GM12801 (cell line): ENCODE results near the gene NUAK1.

Source experiments
- CTCF ChIP-seq: IDR thresholded peaks from one replicate; pipeline ENCODE4 v1.5.1; 2011; ENCODE audit warnings: control low read depth; ENCODE audit not compliant: insufficient read length; ENCODE audit errors: extremely low read depth

NUAK1 gene

GRCh38 chr12:106140223-106140986 lies 1.7 kb upstream of the NUAK1 start:
- no peak for TF ChIP-seq CTCF

GRCh38 chr12:106139422-106140171 lies 843 bp upstream of the NUAK1 start:
- no peak for TF ChIP-seq CTCF

DNA sequence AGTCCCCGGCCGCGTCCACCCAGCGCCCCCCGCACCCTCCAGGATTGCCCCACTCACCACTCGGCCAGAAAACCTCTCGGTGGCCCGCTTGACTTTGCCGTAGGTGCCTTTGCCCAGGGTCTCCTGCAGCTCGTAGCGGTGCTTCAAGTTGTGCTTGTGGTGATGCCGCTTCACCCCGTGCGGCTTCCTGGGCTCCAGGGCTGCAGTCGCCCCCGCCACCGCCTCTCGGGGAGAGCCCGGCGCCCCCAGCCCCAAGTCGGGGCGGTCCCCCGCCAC lies 459 bp downstream of the NUAK1 start:
- TF ChIP-seq CTCF = no peak

DNA sequence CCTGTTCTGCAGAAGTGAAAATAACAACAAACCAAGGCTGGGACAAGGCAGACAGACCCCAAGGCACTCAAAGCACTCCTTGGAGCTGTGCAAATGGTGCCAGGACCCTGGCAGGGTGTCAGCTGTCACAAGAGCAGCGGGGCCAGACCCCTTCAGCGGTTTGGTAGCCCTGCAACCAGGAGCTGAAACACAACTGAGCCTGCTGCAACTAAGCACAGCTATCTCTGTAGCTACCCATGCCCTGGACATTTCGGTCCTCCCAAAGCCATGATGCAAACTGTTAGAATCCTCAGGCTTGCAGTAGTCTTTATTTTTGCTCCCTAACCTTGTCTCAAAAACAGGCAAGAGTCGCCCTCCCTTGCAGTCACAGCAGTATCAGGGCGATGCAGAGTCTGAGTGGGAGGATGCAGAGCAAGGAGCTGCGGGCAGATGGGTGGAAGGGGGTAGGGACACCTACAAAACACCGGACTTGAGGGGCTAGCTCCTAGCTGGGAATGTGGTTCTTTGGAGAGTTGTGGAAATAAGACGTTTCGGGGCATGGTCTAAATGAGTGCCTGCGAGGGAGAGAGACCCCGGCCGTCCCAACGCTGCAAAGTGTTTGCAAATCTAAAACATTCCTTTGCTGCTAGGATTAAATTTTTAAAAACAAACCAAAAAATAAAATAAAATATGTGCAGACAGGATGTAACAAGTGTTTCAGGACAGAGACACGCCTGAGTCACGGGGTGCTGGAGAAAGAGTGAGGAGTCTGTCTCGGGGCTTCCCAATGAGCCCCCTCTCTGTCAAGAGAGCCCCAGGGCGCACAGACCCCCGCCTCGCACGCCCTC lies 1.0 kb downstream of the NUAK1 start:
- no peak for TF ChIP-seq CTCF

DNA sequence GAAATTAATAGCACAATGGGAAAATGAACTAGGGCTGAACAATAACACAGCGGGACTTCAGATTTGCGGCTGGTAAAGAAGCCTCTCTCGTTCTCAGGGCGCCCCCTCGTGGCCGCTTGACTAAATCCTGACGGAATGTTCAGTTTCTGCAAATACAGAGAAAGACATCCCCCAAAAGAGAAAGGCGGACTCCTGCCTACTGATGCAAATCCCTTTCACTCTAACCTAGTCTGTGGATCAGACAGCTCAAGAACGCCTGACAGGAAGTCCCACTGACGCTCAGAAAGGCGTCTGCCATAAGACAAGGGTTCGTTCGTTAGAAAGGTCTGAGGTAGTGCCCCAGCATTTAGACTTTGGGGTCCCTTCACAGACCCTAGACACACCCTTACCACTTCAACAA lies 2.5 kb downstream of the NUAK1 start:
- no peak for TF ChIP-seq CTCF

- no peak for TF ChIP-seq CTCF
Observed at GRCh38 chr12:106135781-106136180, 3.0 kb downstream of the NUAK1 start.

GRCh38 chr12:106135075-106135474 lies 3.7 kb downstream of the NUAK1 start:
- no peak for TF ChIP-seq CTCF
